SK-N-SH (cell line): ENCODE data around the gene MCUR1. TPM values are rescaled to one million over a fixed set of nuclear protein-coding genes. Genes with fewer than 3 reads are reported as not detected.
A peak's percentile ranks its signal among the peaks of the same experiment; 100 is the strongest.

Experiments used
- CTCF ChIA-PET: fragments of 300-600, 350-600 bp; formaldehyde crosslinking; extraction: SDS; loops from one replicate; lab custom pipeline; 2021; lab: Yijun Ruan, JAX
- POLR2A ChIA-PET: fragments of 350-600 bp; sonication (Branson Sonifier 250); formaldehyde crosslinking; extraction: SDS; loops from one replicate; lab custom pipeline; 2020; ENCODE audit warnings: antibody characterized with exemption, inconsistent platforms; lab: Yijun Ruan, JAX
- DNase-seq: peaks from one replicate; pipeline ENCODE4 v3.0.0; 2012
- H2AFZ ChIP-seq: fragments of 200-600 bp; sonication (generic); 2 replicates; pipeline ENCODE4 v1.8.1; 2016; ENCODE audit warnings: antibody characterized with exemption, mild to moderate bottlenecking, low read depth
- H3F3A ChIP-seq: fragments of 200-600 bp; sonication (generic); replicated peaks from 2 replicates; pipeline ENCODE3; 2016; ENCODE audit warnings: antibody characterized with exemption, mild to moderate bottlenecking; ENCODE audit not compliant: insufficient read depth
- H3K27ac ChIP-seq, 2 experiments: fragments of 200-500 bp in 1 of 2; fragments of 200-600 bp in 1 of 2; sonication (Bioruptor generic) in 1 of 2; sonication (generic), shearing (Covaris generic) in 1 of 2; 2 replicates each; pipeline versions ENCODE4 v1.5.1 to v1.6.1; 2014 to 2016; ENCODE audit warnings: low read depth in 2 of 2, inconsistent platforms in 1 of 2, low read length in 1 of 2, mild to moderate bottlenecking in 1 of 2, mixed read lengths in 1 of 2
- H3K27me3 ChIP-seq: fragments of 200-600 bp; sonication (generic), shearing (Covaris generic); 2 replicates; pipeline ENCODE4 v1.6.1; 2016; ENCODE audit warnings: mixed run types; ENCODE audit not compliant: insufficient read depth
- H3K36me3 ChIP-seq, 2 experiments: fragments of 200-500 bp in 1 of 2; fragments of 200-600 bp in 1 of 2; sonication (Bioruptor generic) in 1 of 2; sonication (generic) in 1 of 2; replicated peaks in 1 of 2; 2 replicates each; pipeline versions ENCODE3 to v1.5.1; 2014 to 2016; ENCODE audit warnings: low read length in 1 of 2, mild to moderate bottlenecking in 1 of 2; ENCODE audit not compliant: insufficient read depth in 2 of 2, control insufficient read depth in 1 of 2
- H3K4me1 ChIP-seq, 2 experiments: fragments of 200-500 bp in 1 of 2; fragments of 200-600 bp in 1 of 2; sonication (Bioruptor generic) in 1 of 2; sonication (generic), shearing (Covaris generic) in 1 of 2; 2 replicates each; pipeline versions ENCODE4 v1.5.1 to v1.6.1; 2014 to 2016; ENCODE audit warnings: low read depth in 1 of 2, low read length in 1 of 2, mixed run types in 1 of 2; ENCODE audit not compliant: insufficient read depth in 2 of 2, control insufficient read depth in 1 of 2
- H3K4me2 ChIP-seq: fragments of 200-600 bp; sonication (generic), shearing (Covaris generic); 2 replicates; pipeline ENCODE4 v1.6.1; 2017; ENCODE audit warnings: mixed run types
- H3K4me3 ChIP-seq, 2 experiments: fragments of 200-500 bp in 1 of 2; fragments of 200-600 bp in 1 of 2; sonication (Bioruptor generic) in 1 of 2; sonication (generic), shearing (Covaris generic) in 1 of 2; 2 replicates each; pipeline versions ENCODE4 v1.5.1 to v1.8.1; 2014 to 2016; ENCODE audit warnings: low read depth in 2 of 2, inconsistent platforms in 1 of 2, low read length in 1 of 2, mild to moderate bottlenecking in 1 of 2, mixed read lengths in 1 of 2, moderate library complexity in 1 of 2
- H3K79me2 ChIP-seq: fragments of 200-600 bp; sonication (generic); 2 replicates; pipeline ENCODE4 v1.8.1; 2017; ENCODE audit warnings: mild to moderate bottlenecking; ENCODE audit not compliant: insufficient read depth
- H3K9ac ChIP-seq: fragments of 200-600 bp; sonication (generic); 2 replicates; pipeline ENCODE4 v1.6.1; 2017; ENCODE audit warnings: mixed run types
- H3K9me2 ChIP-seq: fragments of 200-600 bp; sonication (generic); 2 replicates; pipeline ENCODE4 v1.6.1; 2017; ENCODE audit warnings: mixed run types
- H3K9me3 ChIP-seq: fragments of 200-600 bp; sonication (generic); 2 replicates; pipeline ENCODE4 v1.6.1; 2017; ENCODE audit warnings: mixed run types, mild to moderate bottlenecking, moderate library complexity
- H4K20me1 ChIP-seq: fragments of 200-600 bp; sonication (generic); 2 replicates; pipeline ENCODE4 v1.6.1; 2017; ENCODE audit warnings: mild to moderate bottlenecking, mixed run types; ENCODE audit not compliant: insufficient read depth
- CHD2 ChIP-seq: fragments of 150-350 bp; IDR thresholded peaks from 2 replicates; pipeline ENCODE4 v1.6.1; 2018; ENCODE audit warnings: low read length; ENCODE audit not compliant: partially characterized antibody
- ELF1 ChIP-seq: IDR thresholded peaks from 2 replicates; pipeline ENCODE4 v1.4.0; 2012
- EP300 ChIP-seq, 2 experiments: IDR thresholded peaks; 2 replicates each; pipeline versions ENCODE4 v1.4.0 to v1.6.1; 2012; ENCODE audit warnings: borderline replicate concordance in 1 of 2, low read depth in 1 of 2, low read length in 1 of 2
- EZH2phosphoT487 ChIP-seq: fragments of 200-600 bp; sonication (generic); IDR thresholded peaks from 2 replicates; pipeline ENCODE4 v1.6.1; 2017; ENCODE audit warnings: low read depth, mixed run types, mild to moderate bottlenecking, antibody characterized with exemption, moderate library complexity, borderline replicate concordance
- FOSL2 ChIP-seq: IDR thresholded peaks from 2 replicates; pipeline ENCODE4 v1.4.0; 2012; ENCODE audit warnings: low read depth, mild to moderate bottlenecking, moderate library complexity, borderline replicate concordance
- FOXM1 ChIP-seq: IDR thresholded peaks from 2 replicates; pipeline ENCODE4 v1.4.0; 2012; ENCODE audit warnings: low read depth, mild to moderate bottlenecking
- GABPA ChIP-seq: IDR thresholded peaks from 2 replicates; pipeline ENCODE4 v1.4.0; 2012; ENCODE audit warnings: low read depth, mild to moderate bottlenecking
- JUND ChIP-seq: IDR thresholded peaks from 2 replicates; pipeline ENCODE4 v1.4.0; 2012
- NFIC ChIP-seq: IDR thresholded peaks from 2 replicates; pipeline ENCODE4 v1.4.0; 2012; ENCODE audit warnings: borderline replicate concordance
- NRF1 ChIP-seq: IDR thresholded peaks from 2 replicates; pipeline ENCODE4 v1.6.1; 2012; ENCODE audit warnings: low read depth, mild to moderate bottlenecking, low read length
- POLR2AphosphoS5 ChIP-seq: IDR thresholded peaks from 2 replicates; pipeline ENCODE4 v1.6.1; 2012; ENCODE audit warnings: low read depth, low read length
- RAD21 ChIP-seq: IDR thresholded peaks from 2 replicates; pipeline ENCODE4 v1.6.1; 2012; ENCODE audit warnings: mild to moderate bottlenecking, low read length
- RCOR1 ChIP-seq: fragments of 150-350 bp; IDR thresholded peaks from 2 replicates; pipeline ENCODE4 v1.6.1; 2017; ENCODE audit warnings: antibody characterized with exemption, low read length
- RFX5 ChIP-seq: IDR thresholded peaks from 2 replicates; pipeline ENCODE4 v1.6.1; 2012; ENCODE audit warnings: mild to moderate bottlenecking, improper control_type of control experiment, low read length
- RXRA ChIP-seq: IDR thresholded peaks from 2 replicates; pipeline ENCODE4 v1.4.0; 2012; ENCODE audit warnings: low read depth, mild to moderate bottlenecking, borderline replicate concordance
- SMC3 ChIP-seq: IDR thresholded peaks from 2 replicates; pipeline ENCODE4 v1.6.1; 2012; ENCODE audit warnings: low read depth, low read length, improper control_type of control experiment
- TAF1 ChIP-seq: IDR thresholded peaks from 2 replicates; pipeline ENCODE4 v1.6.1; 2012; ENCODE audit warnings: low read depth, mild to moderate bottlenecking, low read length, moderate library complexity, borderline replicate concordance
- TCF12 ChIP-seq: IDR thresholded peaks from 2 replicates; pipeline ENCODE4 v1.4.0; 2012
- WGBS: methylation state at CpG from one replicate; pipeline ENCODE4 v1.1.6; 2017; ENCODE audit warnings: low lambda C conversion rate; 5-methylcytosine and 5-hydroxymethylcytosine counted together
- polyA plus RNA-seq, 3 experiments: library from polyadenylated mRNA; depleted of rRNA; stranded (reverse); fragments of >200 nt; gene quantifications; 2 replicates each; pipeline ENCODE4 v1.2.3, GENCODE V29; 2012
- TF ChIP-seq, protein P1 (sequence below): fragments of 200-600 bp; sonication (generic); IDR thresholded peaks from 2 replicates; pipeline ENCODE4 v1.6.1; 2017; ENCODE audit warnings: antibody characterized with exemption, mild to moderate bottlenecking, moderate library complexity
- TF ChIP-seq, protein P2 (sequence below): IDR thresholded peaks from 2 replicates; pipeline ENCODE4 v1.4.0; 2012; ENCODE audit warnings: low read depth, borderline replicate concordance
- TF ChIP-seq, protein P3 (sequence below): fragments of 150-350 bp; IDR thresholded peaks from 2 replicates; pipeline ENCODE4 v1.6.1; 2016; ENCODE audit warnings: mild to moderate bottlenecking, low read depth, low read length
- TF ChIP-seq, protein P4 (sequence below): IDR thresholded peaks from 2 replicates; pipeline ENCODE4; 2012
- TF ChIP-seq, protein P5 (sequence below): IDR thresholded peaks from 2 replicates; pipeline ENCODE4 v1.4.0; 2012; ENCODE audit warnings: low read depth

Gene MCUR1
- polyA plus RNA-seq, 1 of the 3 experiments (the other 2 are of a cell fraction), result 8.3 TPM

DNA sequence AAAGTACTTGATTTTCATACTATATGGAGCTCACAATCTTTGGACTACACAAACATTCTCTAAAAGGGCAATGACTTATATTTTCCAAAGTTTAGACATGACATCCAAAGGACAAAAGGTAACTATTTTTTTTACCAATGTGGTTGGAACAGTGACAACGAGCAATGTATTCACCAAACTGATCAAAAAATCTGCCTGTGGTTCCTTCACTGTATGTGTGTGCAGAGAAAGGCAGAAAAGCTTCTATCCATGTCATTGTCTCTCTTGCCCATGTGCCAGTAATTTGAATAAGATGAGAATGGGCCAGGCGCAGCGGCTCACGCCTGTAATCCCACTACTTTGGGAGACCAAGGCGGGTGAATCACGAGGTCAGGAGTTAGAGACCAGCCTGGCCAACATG lies 25.5 kb downstream of the MCUR1 start:
- Histone ChIP-seq H3K36me3 (peaks cover 24 to 25% of the 10 kb centered on the region in 2 experiments), H3K27ac (no peak overlapping the region), H3K9me2 (no peaks in the 10 kb centered on the region), H3K9ac (no peak overlapping the region), H4K20me1 (no peaks in the 10 kb centered on the region), H3F3A (peaks cover 5% of the 10 kb centered on the region), H3K27me3 (no peaks in the 10 kb centered on the region), H2AFZ (no peak overlapping the region), H3K79me2 (no peaks in the 10 kb centered on the region), H3K9me3 (no peaks in the 10 kb centered on the region), H3K4me1 (peaks cover 0 to 3% of the 10 kb centered on the region in 2 experiments; a peak in 2 of 4 replicates), H3K4me3 (no peak overlapping the region), H3K4me2 (no peak overlapping the region)
- POLR2A ChIA-PET, result no interaction called here
- no peak for TF ChIP-seq RCOR1
- TF ChIP-seq TAF1, result no peak
- no peak for TF ChIP-seq NFIC
- TF ChIP-seq FOSL2, result no peak
- TF ChIP-seq, protein P1, sequence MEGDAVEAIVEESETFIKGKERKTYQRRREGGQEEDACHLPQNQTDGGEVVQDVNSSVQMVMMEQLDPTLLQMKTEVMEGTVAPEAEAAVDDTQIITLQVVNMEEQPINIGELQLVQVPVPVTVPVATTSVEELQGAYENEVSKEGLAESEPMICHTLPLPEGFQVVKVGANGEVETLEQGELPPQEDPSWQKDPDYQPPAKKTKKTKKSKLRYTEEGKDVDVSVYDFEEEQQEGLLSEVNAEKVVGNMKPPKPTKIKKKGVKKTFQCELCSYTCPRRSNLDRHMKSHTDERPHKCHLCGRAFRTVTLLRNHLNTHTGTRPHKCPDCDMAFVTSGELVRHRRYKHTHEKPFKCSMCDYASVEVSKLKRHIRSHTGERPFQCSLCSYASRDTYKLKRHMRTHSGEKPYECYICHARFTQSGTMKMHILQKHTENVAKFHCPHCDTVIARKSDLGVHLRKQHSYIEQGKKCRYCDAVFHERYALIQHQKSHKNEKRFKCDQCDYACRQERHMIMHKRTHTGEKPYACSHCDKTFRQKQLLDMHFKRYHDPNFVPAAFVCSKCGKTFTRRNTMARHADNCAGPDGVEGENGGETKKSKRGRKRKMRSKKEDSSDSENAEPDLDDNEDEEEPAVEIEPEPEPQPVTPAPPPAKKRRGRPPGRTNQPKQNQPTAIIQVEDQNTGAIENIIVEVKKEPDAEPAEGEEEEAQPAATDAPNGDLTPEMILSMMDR, result no peak
- TF ChIP-seq RAD21, result no peak
- TF ChIP-seq TCF12, result no peak
- no peak for TF ChIP-seq POLR2AphosphoS5
- no peak for TF ChIP-seq ELF1
- TF ChIP-seq, protein P2, sequence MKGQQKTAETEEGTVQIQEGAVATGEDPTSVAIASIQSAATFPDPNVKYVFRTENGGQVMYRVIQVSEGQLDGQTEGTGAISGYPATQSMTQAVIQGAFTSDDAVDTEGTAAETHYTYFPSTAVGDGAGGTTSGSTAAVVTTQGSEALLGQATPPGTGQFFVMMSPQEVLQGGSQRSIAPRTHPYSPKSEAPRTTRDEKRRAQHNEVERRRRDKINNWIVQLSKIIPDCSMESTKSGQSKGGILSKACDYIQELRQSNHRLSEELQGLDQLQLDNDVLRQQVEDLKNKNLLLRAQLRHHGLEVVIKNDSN, result no peak
- no peak for TF ChIP-seq EZH2phosphoT487
- CTCF ChIA-PET, result interaction anchor here (1.5 to 1.8 kb wide), 2 partner anchors 120 to 278 kb away, joined by 3 to 4 read pairs; no protein-coding TSS in a partner anchor
- 89% methylated on average over 6 of the region's 6 CpGs for WGBS
- no peak for DNase-seq

DNA sequence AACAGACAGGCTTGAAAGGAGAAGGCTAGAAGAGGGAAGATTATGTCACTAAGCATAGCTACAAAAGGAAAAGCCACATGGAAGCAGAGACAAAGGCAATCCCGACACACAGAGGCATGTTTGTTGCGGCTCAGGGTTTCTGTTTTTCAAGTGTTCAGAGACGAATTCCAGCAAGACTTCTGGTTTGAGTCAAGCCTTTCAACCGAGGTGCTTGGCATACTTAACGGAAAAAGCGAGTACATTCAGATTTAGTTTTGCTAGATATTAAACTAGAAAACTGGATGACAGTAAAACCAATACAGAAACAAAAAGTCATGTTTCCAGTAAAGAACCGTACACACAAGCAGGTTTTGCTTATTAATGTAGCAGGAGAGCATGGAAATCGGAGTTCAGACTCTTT lies 27.2 kb downstream of the MCUR1 start:
- no peak overlapping the region; a peak in 1 of 4 replicates for H3K27ac ChIP-seq
- H3K4me2 ChIP-seq, result peak overlapping the region; percentile 18; the same call in 1 of the 2 replicates
- peaks cover 18% of the 10 kb centered on the region in 2 experiments for H3K36me3 ChIP-seq
- no peak for DNase-seq
- no peaks in the 10 kb centered on the region for H3K27me3 ChIP-seq
- H3K9ac ChIP-seq, result no peak overlapping the region
- no peaks in the 10 kb centered on the region for H3K79me2 ChIP-seq
- no peaks in the 10 kb centered on the region for H3K9me2 ChIP-seq
- no peak overlapping the region for H2AFZ ChIP-seq
- no peaks in the 10 kb centered on the region for H4K20me1 ChIP-seq
- H3K4me3 ChIP-seq, result no peak overlapping the region
- H3K4me1 ChIP-seq, result no peaks in the 10 kb centered on the region; a peak in 1 of 4 replicates
- H3F3A ChIP-seq, result peaks cover 5% of the 10 kb centered on the region
- 65% methylated on average over 8 of the region's 8 CpGs for WGBS
- POLR2A ChIA-PET, result no interaction called here
- no peaks in the 10 kb centered on the region for H3K9me3 ChIP-seq
- CTCF ChIA-PET, result interaction anchor here (1.3 to 2.8 kb wide), 2 partner anchors 8 to 87 kb away, joined by 3 to 17 read pairs; no protein-coding TSS in a partner anchor
- no peak for TF ChIP-seq EZH2phosphoT487
- TF ChIP-seq JUND, result no peak
- TF ChIP-seq, protein P3, sequence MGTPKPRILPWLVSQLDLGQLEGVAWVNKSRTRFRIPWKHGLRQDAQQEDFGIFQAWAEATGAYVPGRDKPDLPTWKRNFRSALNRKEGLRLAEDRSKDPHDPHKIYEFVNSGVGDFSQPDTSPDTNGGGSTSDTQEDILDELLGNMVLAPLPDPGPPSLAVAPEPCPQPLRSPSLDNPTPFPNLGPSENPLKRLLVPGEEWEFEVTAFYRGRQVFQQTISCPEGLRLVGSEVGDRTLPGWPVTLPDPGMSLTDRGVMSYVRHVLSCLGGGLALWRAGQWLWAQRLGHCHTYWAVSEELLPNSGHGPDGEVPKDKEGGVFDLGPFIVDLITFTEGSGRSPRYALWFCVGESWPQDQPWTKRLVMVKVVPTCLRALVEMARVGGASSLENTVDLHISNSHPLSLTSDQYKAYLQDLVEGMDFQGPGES, result no peak
- peak; percentile 52 for TF ChIP-seq TCF12
- no peak for TF ChIP-seq FOSL2
- TF ChIP-seq CHD2, result no peak
- TF ChIP-seq RFX5, result no peak
- no peak for TF ChIP-seq EP300 (IDR thresholded peaks at IDR 0.05; ENCODE audit: borderline replicate concordance in 1 of 2, low read depth in 1 of 2, low read length in 1 of 2)
- TF ChIP-seq, protein P2, result no peak
- TF ChIP-seq, protein P4, sequence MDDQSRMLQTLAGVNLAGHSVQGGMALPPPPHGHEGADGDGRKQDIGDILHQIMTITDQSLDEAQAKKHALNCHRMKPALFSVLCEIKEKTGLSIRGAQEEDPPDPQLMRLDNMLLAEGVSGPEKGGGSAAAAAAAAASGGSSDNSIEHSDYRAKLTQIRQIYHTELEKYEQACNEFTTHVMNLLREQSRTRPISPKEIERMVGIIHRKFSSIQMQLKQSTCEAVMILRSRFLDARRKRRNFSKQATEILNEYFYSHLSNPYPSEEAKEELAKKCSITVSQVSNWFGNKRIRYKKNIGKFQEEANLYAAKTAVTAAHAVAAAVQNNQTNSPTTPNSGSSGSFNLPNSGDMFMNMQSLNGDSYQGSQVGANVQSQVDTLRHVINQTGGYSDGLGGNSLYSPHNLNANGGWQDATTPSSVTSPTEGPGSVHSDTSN, result no peak
- TF ChIP-seq, protein P5, sequence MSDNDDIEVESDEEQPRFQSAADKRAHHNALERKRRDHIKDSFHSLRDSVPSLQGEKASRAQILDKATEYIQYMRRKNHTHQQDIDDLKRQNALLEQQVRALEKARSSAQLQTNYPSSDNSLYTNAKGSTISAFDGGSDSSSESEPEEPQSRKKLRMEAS, result 0 out of 2 replicates have a peak, but pooled peaks have one; percentile 20
- TF ChIP-seq RXRA, result no peak
- no peak for TF ChIP-seq GABPA
- TF ChIP-seq SMC3, result no peak
- no peak for TF ChIP-seq FOXM1
- TF ChIP-seq NRF1, result no peak
- TF ChIP-seq, all 33 proteins: peak for 2
